Inflammatory macrophage (primary cell): ENCODE measurements around the gene SLC2A3.
A peak's percentile ranks its signal among the peaks of the same experiment; 100 is the strongest.
"Not testable (repeated sequence)": the region's sequence is repeated elsewhere in the genome, so short reads cannot be mapped to it uniquely, and the experiment has no call there.

Experiments
- DNase-seq, 2 donors: peaks; one replicate each; pipeline ENCODE4 v3.0.0-alpha.2; 2020 to 2022
- total RNA-seq, 18 experiments: gene quantifications; one replicate each; lab custom pipeline; 2026; ENCODE audit warnings: mixed read lengths in 6 of 18, inconsistent platforms in 2 of 18; lab: John Stamatoyannopoulos, UW

The SLC2A3 gene
- 100 to 623 (median 196) reads per million in 18 experiments for total RNA-seq

DNA sequence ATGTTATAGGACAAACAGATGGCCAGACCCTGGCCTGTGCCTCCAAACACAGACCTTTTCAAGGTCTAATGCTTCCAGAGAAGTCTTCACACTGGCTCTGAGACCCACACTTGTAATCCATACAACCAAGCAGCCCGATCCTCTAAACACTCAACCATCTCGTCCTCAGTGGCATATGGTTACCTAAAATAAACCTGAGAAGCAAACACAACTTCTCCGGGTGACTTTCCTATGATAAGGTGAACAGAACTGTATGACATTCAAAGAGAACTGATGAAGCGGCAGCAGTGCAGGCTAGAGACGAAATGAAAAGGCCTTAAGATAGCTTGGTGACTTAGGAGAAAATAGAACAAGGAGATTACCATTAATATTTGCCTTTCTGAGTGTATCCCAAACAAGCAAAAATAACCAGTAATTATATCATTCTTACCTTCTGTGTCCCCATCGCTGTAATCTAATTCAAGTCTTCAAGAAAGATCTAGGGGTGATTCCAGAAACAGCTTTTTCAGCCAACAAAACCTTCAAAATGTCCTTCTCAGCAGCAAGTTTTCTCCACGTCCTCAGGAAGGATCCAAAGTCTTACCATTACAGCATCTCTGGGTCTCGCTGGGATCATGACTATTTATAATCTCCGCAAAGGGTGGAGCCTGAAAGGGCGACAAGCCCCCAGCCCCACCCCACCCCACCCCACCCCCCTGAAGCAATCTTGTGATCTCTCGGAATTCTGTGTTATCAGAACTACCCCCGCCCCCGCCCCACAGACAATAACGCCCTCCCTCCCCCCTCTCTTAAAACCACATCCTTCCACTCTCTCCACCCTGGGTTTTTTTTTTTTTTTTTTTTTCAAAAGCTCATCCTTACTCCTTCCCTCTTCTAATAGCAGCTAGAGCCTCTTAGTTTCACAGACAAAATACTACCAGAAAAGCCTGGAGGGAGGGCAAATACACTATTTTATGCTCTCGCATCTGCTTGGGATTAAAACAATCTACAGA lies at the start of gene SLC2A3:
Gene SLC2A3, minus strand, starts transcription at position 598 of the 992 bp plus-strand sequence. Its CDS starts 153 bp downstream, at position 445.
- peak; percentile 87 to 97 for DNase-seq

DNA sequence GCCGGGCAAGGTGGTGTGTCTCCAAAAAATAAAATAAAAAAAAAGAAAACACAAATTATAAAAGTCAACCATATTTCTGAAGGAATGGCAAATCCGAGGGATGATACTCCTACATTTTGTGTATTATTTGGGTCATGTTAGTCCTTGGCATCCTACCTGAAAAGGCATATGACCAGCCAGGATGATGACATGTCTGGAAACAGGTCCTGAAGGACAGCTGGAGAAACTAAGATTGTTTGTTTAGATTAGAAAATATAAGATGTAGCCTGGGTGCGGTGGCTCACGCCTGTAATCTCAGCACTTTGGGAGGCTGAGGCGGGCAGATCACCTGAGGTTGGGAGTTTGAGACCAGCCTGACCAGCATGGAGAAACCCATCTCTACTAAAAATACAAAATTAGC lies 48.9 kb upstream of the SLC2A3 start:
- DNase-seq = no peak

DNA sequence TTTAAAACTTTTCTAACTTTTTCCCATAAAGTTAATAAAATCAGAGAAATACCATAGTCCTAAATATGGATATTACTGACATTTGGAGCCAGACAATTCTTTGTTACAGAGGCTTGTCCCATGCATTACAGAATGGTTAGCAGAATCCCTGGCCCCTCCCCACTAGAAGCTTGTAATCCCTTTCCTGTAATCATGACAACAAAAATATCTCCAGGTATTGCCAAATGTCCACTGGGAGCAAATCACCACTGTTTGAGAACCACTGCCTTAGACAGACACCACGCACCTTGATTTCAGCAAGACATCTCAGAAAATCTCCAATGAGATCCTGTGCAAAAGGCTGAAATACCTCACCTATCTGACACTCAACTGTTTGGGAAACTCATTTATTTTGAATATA lies 47.5 kb upstream of the SLC2A3 start:
- not testable (repeated sequence) for DNase-seq

DNA sequence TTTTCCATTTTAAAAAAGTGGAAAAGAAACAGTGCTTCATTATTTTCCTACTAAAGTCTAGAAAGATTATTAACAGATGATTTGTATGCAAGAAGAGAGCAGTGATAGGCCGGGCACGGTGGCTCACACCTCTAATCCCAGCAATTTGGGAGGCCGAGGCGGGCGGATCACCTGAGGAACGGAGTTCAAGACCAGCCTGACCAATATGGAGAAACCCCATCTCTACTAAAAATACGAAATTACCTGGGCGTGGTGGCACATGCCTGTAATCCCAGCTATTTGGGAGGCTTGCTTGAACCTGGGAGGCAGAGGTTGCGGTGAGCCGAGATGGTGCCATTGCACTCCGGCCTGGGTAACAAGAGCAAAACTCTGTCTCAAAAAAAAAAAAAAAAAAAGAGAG lies 47.0 kb upstream of the SLC2A3 start:
- DNase-seq = not testable (repeated sequence)

DNA sequence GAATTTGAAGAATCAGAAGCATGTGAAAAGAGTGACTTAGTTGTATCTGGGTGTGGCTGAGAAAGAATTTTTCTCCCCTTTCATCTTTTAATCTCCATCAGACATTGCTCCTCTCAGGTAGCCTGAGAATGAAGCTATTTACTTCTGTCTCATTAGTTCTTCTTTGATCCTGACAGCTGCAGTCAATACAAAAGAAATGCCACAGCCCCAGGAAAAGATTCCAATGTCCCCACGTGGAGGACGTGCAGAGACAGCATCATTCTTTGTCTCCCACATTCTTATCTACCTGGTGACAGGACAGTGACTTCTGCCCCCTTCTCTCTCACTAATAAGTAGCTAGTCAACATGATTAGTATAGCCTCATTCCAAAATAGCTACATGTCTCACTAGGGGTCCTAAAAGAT lies 46.3 kb upstream of the SLC2A3 start:
- DNase-seq = not testable (repeated sequence)

DNA sequence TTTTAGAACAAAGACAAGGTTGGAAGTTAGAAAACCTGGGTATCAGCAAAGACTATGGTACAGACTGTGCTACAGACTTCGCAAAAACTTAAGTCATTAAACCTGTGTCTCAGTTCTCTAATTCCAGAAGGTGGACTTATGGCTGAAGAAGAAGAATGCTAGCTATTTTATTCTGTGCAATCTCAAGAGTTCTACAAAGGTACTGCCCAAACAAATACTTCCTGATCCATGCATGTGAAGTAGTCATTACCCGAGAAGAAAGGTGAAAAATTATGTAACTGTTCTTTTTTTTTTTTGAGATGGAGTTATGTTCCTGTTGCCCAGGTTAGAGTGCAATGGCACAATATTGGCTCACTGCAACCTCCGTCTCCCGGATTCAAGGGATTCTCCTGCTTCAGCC lies 45.5 kb upstream of the SLC2A3 start:
- no peak for DNase-seq

DNA sequence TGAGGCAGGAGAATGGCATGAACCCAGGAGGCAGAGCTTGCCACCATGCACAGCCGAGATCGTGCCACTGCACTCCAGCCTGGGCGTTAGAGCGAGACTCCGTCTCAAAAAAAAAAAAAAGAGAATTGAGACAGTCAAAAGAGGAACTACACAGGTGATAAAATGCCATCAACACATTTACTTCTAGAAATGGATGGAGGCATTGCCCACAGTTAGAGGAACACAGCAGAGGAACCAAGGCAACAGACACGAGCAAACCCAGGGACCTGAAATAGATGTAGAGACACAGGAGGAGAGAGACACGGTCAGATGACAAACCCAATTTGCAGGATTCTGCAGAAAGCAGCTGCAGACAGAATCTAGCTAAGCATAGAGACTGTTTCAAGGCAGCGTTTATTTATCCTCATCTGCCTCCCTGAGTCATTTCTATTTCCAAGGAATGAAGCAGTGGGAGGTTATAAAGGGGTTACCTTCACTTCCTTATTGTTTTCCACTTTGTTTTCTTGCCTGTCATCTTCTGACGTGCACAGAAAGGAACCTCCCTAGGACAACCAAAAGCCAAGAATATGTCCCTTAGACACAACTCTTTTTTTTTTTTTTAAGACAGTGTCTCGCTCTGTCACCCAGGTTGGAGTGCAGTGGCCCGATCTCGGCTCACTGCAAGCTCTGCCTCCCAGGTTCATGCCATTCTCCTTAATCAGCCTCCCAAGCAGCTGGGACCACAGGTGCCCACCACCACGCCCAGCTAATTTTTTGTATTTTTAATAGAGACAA lies 41.6 kb upstream of the SLC2A3 start:
- not testable (repeated sequence) for DNase-seq

DNA sequence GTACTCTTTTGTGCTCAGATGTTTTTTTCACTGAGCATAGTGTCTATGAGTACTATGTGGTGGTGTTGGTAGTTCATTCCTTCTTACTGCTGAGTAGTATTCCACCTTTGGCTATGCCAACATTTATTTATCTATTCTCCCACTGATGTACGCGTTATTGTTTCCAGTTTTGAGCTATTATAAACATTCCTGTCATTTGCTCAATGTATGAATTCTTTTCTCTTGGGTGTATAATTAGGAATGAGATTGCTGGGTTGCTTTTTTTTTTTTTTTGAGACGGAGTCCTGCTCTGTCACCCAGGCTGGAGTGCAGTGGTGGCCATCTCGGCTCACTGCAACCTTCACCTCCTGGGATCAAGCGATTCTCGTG lies 37.5 kb upstream of the SLC2A3 start:
- no peak for DNase-seq

DNA sequence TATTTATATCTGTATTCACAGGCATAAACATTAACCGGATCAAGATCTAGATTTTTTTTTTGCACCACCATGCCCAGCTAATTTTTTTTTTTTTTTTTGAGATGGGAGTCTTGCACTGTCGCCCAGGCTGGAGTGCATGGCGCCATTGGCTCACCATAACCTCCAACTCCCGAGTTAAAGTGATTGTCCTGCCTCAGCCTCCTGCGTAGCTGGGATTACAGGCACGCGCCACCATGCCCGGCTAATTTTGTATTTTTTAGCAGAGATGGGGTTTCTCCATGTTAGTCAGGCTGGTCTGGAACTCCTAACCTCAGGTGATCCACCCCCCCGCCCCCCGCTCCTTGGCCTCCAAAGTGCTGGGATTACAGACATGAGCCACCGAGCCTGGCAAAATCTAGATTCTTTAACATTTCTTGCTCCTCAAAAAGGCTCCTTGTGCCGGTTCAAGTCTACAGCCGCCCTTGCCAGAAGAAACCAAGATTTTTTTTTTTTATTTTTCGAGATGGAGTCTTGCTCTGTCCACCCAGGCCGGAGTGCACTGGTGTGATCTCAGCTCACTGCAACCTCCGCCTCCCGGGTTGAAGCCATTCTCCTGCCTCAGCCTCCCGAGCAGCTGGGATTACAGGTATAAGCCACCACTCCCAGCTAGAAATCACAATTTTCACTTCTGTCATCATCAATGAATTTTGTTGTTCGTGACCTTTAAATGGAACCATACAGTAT lies 36.9 kb upstream of the SLC2A3 start:
- DNase-seq = no peak

DNA sequence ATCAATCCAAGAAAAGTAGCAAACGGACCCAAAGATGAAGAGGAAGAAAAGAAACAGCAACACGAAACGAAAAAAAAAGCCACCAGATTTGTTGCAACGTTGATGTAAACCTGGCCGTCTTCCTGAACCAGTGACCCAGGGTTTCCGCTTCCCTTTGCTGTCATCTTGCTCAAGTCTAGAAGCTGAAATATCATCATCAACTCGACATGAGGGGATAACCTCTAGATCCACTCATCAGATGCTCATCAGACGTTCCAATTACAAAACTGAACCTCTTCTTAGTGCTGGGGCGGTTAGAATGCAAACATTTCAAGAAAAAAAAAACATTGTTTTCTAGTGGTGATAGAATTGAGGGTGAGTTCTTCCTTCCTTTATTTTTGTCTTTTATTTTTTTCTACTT lies 36.3 kb upstream of the SLC2A3 start:
- DNase-seq = not testable (repeated sequence)

DNA sequence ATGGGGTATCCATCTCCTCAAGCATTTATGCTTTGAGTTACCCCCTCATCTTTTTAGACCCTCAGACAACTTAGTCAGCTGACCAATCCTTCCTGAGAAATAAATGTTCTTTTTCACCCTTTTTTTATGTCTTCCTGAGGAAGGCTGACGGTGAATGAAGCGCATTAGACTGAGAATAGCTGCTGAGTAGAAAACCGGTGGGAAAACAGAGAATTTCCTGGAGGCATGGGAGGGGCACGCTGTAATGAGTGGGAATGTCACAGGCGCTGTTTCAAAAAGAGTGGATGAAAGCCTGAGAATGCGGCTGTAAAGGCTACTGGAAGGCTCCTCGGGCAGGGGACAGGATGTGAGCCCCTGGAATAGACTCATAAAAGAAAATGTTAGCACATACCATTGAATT lies 35.8 kb upstream of the SLC2A3 start:
- not testable (repeated sequence) for DNase-seq

DNA sequence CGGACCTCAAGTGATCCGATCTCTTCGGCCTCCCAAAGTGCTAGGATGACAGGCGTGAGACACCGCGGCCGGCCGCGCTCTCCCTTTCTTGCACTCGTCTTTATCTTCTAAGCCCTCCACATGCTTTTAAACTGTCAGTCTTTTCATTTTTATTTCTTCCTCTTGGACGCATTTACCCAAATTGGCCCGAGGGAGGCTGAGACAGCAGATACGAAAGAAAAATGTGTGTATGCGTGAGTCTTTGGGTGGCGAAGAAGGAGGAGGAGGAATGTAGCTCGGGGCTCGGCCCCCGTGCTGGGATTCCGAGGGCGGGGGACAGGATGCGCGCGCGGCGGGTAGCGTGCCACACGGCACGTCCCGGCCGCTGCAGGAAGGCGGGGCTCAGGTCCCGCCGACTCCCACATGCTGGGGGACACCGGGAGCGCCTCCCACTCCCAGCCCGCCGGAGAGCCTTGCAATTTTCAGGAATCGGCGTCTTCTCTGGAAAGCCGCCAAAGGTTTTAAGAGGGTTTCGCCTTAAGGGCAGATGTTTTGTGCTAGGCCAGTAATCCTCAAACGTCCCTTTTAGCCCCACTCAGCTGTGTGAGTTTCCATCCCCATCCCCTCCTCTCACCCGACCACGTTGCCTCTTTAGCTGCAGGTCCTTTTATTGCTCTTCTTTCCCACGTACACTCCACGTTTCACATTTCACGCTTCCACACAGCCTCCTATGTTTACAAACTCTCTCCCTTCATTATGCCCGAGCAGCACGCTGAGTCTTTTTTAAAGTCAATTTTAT lies 34.7 kb upstream of the SLC2A3 start:
- DNase-seq = peak; percentile 71 to 84

DNA sequence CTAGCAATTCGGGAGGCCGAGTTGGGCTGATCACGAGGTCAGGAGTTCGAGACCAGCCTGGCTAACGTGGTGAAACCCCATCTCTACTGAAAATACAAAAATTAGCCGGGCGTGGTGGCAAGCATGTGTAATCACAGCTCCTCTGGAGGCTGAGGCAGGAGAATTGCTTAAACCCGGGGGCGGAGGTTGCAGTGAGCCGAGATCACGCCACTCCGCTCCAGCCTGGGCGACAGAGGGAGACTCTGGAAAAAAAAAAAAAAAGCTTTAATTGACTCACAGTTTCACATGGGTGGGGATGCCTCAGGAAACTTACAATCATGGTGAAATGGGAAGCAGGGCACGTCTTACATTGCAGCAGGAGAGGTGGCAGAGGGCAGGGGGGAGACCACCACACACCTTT lies 30.6 kb upstream of the SLC2A3 start:
- DNase-seq = peak; percentile 97

DNA sequence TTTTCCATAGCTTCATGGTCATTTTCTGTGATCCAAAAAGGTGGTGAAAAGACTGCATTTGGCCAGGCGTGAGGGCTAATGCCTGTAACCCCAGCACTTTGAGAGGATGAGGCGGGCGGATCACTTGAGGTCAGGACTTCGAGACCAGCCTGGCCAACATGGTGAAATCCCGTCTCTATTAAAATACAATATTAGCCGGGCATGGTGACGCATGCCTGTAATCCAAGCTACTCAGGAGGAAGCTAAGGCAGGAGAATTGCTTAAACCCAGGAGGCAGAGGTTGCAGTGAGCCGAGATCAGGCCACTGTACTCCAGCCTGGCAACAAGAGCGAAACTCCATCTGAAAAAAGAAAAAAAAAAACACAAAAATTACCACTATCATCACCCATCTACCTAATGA lies 28.7 kb upstream of the SLC2A3 start:
- peak; percentile 46 to 70 for DNase-seq

DNA sequence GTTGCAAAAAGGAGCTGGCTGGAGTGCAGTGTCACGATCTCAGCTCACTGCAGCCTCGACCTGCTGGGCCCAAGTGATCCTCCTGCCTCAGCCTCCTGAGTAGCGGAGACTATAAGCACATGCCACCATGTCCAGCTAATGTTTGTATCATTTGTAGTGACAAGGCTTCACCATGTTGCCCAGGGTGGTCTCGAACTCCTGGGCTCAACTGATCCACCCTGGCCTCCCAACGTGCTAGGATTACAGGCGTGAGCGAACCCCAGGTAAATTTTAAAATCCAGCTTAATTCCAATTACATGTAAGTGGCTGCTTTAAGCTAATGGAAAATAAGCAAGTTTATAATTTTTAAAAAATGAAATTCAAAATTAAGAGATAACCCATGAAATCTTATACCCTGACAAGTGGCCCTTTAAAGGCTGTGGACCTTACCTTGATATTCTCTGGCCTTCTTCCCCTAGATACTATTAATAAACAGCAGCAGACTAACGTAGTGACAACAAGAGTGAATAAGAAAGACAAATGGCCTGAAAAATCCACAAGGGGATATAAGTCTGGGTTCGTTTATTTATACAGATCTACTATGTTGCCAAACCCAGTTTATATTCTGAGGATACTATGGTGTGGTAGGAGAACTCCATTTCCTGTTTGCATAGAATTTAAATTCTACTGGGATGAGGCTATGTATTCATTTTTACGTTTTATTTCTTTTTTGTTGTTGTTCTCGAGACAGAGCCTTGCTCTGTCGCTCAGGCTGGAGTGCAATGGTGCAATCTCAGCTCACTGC lies 25.6 kb upstream of the SLC2A3 start:
- no peak for DNase-seq

DNA sequence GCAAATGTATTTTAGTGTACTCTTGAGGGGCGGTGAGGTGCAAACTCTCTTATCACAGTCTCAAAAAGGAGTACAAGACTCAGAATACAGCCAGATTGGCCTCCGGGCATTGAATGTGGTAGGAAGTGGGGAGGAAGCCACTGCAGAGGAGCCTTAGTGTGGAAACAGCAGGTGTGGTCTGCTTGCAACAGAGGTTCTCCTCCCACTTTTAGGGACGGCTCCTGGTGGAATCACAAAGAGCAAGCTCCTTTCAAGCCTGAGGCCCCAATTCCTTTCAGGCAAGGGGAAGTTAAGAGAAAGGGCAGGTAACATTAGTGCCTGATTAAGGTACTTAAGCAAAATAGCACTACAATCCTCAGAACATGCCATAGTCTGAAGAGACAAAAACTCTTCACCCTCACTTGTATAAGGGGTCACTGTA lies 23.7 kb upstream of the SLC2A3 start:
- DNase-seq = peak; percentile 42 to 50

DNA sequence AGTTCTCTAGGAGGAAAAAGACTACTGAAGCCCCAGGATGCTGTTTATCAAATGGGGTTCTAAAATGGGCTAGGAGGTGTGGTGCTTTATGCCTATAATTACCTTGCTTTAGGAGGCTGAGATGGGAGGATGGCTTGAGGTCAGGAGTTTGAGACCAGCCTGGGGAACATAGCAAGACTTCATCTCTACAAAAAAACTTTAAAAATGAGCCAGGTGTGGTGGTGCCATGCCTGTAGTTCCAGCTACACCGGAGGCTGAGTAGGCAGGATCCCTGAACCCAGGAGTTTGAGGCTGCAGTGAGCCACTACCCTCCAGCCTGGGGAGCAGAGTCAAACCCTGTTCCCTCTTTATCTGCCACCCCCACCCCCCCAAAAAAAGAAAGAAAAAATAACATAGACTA lies 23.3 kb upstream of the SLC2A3 start:
- no peak for DNase-seq

DNA sequence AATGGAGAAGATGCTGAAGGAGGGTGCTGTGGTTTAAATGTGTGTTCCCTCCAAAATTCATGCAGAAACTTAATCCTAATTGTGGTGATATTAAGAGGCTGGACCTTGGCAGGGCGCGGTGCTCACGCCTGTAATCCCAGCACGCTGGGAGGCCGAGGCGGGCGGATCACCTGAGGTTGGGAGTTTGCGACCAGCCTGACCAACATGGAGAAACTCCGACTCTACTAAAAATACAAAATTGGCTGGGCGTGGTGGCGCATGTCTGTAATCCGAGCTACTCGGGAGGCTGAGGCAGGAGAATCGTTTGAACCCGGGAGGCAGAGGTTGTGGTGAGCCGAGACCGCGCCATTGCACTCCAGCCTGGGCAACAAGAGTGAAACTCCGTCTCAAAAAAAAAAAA lies 18.9 kb upstream of the SLC2A3 start:
- not testable (repeated sequence) for DNase-seq

DNA sequence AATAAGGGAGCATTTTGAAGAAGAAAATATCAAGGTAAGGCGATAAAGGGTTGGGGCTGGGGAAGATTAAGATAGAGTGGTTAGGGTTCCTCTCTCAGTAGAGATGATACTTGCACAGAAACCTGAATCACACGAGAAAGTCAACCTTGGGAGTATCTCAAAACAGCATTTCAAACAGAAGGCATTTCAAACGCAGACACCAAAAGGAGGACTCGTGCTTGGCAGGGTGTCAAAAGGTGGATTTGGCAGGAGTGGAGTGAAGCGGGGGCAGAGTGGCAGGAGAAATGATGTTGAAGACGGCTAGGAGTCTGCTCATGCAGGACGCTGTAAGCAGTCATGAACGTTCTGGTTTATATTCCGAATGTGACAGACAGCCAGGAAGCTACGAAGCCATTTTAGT lies 18.4 kb upstream of the SLC2A3 start:
- not testable (repeated sequence) for DNase-seq

DNA sequence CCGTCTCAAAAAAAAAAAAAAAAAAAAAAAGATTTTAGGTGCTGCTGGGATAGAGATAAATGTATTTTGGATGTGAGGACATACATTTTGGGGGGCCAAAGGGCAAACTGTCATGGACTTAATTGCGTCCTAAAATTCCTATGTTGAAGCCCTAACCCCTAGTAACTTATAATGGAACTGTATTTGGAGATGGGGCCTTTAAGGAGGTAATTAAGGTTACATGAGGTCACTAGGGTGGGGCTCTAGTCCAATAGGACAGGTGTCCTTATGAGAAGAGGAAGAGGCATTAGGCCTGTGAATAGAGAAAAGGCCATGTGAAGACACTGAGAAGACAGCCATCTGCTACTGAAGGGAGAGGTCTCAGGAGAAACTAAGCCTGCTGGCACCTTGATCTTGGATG lies 17.9 kb upstream of the SLC2A3 start:
- DNase-seq = not testable (repeated sequence)

DNA sequence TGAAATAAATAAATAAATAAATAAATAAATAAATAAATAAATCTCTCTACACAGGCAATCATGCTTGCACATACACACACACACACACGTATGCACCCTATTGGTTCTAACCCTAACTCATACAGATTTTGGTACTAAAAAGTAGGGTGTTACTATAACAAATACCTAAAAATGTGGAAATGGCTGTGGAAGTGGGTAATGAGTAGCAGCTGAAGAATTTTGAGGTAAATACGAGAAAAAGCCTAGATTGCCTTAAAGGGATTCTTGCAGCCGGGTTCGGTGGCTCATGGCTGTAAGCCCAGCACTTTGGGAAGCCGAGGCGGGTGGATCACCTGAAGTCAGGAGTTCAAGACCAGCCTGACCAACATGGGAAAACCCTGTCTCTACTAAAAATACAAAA lies 15.7 kb upstream of the SLC2A3 start:
- DNase-seq = no peak
